Hepatic stellate cell (primary cell): ENCODE measurements around the gene ARHGEF10L.
"Not testable (repeated sequence)": the region's sequence is repeated elsewhere in the genome, so short reads cannot be mapped to it uniquely, and the experiment has no call there.

ENCODE experiments used
- DNase-seq: peaks from one replicate; pipeline ENCODE4 v3.0.0; 2011; ENCODE audit warnings: low spot score

Gene ARHGEF10L

DNA sequence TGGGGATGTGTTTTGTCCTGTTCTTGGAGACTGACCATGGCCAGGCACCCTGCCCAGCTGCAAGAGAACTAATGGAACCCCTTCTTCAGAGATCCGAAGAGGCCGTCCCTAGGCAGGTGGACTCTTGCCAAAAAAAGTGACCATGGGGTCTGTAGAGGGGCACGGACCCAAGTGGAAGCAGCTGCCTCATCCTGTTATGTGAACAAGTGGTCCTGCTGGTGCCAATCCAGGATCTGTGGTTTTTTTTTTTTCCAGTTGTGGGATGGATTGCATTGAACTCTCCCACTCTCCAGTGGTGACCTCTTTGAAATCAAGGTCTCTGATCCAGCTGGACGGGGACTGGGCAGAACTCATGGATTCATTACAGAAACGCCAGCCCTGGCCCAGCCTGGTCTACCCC is 71.2 kb downstream of the ARHGEF10L start:
- DNase-seq: no peak

DNA sequence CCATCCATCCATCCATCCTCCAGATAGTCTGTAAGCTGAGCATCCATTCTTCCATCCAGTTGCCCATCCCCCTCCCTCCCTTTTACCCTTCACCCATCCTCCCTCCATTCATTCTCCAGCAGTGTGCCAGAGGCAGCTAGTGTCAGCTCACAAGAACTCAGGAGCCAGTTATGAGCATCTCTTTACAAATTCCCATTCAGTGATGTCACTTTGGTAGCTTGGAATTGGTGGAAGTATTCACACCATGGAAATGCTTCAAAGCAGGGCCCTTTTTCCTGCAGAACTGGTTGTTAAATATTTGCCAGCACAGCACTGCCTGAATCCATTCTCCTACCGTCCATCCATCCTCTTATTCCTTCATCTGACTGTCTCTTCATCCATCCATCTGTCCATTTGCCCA is 72.5 kb downstream of the ARHGEF10L start:
- DNase-seq: peak; percentile 71

DNA sequence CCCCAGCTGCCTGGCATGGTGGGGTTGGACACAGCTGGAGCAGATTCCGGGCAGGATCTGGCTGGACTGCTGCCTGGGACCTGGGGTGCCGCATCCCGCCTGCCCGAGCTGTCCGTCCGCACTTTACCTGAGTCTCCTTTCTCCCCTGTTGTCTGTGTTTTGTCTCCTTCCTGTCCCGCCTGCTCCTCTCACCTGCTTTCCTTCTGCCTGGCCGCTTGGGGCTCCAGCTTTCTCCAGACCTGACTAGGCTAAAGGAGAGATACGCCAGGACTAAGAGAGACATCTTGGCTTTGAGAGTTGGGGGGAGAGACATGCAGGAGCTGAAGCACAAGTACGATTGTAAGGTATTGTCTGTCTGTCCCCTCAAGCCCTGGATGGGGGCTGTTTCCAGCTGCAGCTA is 73.3 kb downstream of the ARHGEF10L start:
- no peak for DNase-seq

DNA sequence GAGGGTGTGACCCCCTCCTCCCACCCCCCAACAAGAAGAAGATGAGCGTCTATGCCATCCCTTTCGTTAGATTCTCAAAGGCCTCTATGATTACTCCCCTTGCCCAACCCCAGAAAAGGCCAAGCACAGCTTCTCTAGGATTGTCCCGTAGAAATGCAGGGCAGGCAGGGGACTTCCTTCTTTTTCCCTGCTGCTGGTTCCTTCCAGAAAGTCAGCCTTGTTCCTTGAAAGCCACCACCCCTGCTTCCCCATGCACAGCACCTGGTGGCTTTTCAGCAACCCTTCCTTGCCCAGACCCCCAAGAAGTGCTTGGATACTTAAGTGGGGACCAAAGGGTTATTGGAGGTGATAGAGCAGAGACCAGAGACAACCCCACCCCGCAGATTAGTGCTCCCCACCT is 75.1 kb downstream of the ARHGEF10L start:
- DNase-seq: no peak

DNA sequence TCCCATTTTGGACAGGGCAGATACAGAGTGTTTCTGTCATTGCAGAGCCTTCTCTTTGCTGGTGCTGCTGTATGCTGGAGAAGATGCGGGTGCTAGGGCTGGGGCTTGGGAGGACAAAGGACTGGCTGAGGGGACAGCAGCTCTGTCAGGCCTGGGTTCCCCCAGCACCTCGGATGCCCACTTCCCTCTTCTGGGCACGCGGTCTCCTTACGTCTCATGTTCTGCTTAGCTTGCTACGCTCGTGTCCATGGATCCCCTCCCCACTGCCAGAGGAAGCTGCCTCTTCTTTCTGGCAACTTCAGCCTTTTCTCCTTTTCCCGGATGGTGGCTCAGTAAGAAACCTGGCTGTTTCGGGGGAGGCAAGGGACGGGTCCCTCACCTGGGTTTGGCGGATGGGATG is 75.7 kb downstream of the ARHGEF10L start:
- DNase-seq: no peak

DNA sequence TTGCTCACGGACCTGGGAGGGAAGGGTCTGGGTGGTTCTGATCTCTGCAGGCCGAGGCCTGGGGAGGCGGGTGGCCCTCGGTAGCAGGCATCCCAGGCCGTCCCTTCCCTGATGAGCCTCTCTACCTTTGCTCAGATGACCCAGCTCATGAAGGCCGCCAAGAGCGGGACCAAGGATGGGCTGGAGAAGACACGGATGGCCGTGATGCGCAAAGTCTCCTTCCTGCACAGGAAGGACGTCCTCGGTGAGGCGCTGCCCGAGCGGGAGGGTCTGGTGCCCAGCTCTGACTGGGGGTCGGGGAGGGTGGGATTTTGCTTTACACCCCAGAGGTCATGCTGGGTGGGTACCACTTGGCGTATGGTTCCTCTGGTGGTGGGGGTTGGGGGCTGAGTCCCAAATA is 76.5 kb downstream of the ARHGEF10L start:
- DNase-seq: no peak

DNA sequence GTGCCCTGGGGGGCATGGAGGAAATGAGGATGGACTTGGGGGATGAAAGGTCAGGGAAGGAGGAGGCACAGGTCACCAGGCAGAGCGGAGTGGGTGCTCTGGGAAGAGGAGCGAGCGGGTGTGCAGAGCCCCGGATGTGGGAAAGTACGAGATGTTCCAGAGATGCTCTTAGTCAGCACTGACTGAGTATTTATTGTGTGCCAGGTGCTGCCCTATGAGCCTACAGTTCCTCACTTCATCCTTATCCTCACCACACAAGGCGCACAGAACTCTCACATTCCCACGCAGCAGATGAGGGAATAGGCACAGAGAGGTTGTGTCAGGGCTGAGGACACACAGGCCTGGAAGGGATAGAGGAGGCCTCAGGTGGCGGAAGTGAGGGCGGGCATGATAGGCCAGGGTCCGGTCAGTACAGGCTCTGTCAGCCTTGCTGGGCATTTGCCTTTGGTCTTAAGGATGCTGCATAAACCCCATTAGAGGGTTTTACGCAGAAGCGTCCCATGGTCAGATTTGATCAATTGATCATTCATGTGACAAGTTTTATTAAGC is 77.3 kb downstream of the ARHGEF10L start:
- no peak for DNase-seq

DNA sequence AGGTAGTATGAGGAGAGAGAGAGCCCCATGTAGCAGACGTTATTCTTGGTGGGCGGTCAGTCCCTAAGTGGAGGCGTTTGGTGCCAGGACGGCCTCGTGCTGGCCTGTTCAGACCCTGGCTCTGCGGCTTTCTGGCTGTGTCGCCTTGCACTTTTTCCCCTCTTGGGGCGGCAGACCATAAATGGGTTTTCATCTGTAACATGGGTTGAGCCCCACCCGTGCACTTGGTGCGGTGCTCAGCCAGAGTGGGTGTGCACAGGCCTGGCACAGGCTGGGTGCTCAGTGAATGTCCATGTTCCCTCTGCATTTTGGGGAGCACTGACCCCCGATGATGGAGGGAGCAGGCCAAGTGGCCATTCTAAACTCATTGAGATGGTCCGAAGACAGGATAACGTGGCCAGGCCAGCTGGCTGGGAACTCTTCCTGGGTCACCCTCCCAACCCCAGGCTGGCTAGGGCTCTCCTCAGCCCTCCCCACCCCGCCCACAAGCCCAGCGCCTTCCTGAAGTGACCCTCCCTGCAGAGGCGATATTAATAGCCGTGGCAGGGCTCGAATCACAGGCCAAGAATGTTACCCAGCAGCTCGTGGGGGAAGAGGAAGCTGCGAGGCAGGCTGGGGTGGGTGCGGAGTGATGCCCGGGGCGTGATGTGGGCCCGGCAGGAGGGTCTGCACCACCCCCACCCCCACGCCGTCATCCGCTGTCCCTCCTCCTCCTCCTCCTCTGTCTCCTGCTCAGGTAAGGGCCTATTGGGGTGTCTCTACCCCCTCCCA is 78.5 kb downstream of the ARHGEF10L start:
- peak; percentile 97 for DNase-seq

DNA sequence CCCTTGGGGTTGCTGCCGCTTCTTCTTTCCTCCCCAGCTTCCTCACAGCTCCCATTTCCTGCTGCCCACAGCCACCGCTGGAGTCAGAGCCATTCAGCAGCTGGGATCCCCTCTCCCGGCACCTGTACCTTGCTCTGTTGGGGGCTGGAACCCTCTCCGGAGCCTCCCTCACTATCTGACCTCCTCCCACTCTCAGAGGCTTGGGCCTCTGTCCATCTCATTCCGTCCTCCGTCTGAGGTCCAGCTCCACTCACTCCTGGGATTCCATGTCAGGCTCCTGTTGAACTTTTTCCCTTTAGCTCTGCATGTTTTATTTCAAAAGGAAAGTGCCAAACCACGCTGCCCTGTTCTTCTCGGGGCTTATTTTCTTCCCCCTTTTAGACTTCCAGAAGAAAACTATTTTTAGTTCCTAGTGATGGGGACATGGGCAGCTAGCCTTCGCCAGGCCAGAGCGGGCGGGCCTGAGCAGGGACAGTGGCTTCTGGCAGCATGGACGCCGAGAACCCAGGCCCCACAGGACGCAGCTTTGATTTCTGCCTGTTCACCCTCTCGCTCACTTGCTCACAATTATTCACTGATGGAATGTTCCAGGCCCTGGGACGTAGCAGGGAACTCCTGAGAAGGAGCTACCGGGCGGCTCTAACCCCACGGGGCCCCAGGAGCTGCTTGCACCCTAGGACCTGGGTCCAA is 79.2 kb downstream of the ARHGEF10L start:
- peak; percentile 66 for DNase-seq

DNA sequence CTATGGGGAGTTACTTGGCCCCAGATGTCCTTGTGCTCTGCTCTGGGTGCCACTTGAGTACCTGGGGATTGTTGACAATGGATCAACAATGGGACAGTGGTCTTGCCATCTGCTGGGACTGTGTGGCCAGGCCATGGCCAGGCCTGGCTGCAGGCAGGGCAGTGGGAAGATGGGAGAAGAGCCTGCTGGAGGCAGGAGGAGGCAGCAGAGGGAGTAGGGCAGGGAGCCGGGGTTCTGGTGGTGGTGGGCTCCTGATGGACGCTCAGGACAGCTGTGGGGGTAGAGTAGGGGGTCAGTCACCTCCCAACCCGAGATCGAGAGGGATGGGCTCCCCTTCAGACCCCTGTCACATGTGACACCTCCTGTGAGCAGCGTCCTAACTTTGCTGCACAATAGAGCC is 81.0 kb downstream of the ARHGEF10L start:
- no peak for DNase-seq

- no peak for DNase-seq
Measured at GRCh38 chr1:17621691-17622090, 82.2 kb downstream of the ARHGEF10L start.

GRCh38 chr1:17622823-17623222 is 83.3 kb downstream of the ARHGEF10L start:
- no peak for DNase-seq

DNA sequence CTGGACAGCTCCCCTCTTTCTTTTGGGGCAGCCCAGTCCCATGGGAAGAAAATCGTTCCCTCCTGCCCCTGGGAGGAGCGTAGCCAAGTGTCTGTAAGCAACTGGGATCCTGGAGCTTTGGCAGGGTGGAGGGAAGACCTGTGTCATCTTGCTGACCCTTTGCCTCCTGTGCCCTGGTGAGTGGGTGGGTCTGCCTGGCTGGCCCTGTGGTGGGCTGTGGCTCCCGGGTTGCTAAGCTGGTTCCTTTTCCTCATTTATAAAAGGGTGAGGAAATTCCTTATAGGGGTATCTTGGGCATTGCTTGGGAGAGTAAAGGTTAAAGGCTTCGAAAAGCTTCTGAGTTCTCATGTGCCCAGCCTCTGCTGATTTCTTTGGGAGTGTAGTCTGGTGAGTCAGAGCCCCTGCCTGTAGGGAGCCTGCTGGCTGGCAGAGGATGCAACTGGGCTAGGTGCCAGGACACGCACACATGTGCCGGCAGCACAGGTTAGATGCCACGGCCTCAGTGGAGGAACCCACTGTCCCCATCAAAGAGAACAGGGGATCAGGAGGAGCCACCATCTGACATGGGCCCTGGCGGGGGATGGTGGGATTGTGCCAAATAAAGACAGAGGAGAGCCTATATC is 85.2 kb downstream of the ARHGEF10L start:
- DNase-seq: peak; percentile 74

DNA sequence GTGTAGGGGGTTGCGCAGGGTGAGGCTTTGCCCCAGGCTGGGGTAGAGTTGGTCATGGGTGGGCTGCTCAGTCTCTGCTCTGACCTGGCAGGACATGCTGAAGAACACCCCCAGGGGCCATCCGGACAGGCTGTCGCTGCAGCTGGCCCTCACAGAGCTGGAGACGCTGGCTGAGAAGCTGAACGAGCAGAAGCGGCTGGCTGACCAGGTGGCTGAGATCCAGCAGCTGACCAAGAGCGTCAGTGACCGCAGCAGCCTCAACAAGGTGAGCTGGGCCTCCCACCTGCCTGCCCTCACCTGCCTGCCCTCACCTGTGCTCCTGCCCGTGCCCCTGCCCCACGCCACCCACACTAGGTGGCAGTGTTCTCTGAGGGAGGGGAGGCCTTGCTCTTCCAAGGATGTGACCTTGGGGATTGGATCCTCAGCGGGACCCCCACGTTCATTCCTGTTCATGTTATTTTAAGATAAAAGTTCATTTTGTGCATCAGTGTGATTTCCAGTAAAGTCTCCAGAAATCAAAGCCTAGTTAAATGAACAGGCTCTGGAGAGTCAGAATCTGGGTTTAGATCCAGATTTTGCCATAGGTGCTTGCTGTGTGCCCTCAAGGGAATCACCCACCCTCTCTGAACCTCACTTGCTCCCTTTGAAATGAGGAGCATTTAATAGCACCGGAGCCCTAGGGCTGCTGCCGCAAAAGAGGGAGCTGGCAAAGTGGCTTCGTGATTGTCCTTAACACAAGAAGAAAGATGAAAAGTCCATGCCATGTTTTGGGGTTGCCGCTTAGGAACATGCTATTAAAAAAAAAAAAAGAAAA is 87.9 kb downstream of the ARHGEF10L start:
- DNase-seq: no peak

GRCh38 chr1:17629046-17629445 is 89.5 kb downstream of the ARHGEF10L start:
- not testable (repeated sequence) for DNase-seq

DNA sequence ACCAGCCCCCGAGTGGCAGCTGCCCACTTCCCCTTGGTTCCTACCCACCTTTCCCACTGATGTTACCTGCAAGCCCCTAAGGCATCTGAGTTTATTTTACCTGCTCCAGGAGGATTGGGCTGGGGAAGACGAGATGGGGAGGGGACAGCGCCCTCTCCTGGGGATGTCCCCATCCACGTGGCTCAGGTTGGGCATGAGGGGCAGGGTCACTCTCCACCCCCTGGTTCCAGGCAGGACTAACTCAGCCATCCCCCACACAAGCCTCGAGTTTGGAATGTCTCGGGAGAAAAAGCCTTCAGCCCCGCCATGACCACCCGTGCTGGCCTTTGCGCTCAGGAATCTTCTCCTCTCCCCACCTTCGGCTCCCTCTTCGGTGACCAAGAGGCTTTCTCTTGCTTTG is 90.0 kb downstream of the ARHGEF10L start:
- no peak for DNase-seq

DNA sequence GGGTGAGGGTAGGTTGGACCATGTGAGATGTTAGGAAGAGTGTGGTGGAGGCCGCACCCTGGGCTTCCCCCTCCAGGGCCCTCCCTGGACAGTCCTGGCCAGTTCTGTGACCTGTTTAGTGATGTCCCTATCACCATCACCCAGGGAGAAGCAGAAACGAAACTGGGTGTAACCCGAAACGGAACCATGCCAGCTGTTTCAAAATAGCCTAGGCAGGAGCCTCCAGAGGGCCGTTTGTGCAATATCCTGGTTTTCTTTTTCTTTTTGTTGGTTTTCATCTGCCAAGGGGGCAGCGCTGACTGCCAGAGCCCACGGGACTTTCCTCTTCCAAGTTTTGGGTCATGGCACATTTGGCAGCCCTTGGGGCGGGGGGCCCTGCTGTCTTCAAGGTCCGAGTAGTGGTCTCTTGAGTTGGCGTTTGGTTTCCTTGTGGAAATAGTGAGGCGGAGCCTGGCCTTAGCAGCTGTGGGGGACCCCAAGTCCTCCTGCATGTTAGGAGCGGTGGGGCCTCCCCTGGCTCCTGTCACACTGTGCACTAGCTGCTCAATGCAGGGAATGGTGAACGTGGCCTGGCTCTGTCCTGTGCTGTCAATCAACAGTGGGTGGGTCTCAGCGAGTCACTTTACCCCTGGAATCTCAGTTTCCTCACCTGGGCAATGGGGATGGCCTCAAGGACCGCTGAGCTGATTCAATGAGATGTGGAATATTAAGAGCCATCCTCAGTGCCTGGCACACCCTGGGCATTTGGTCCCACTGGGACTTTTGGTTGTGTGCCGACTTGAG is 90.7 kb downstream of the ARHGEF10L start:
- DNase-seq: peak; percentile 47

- no peak for DNase-seq
Measured at GRCh38 chr1:17630986-17631385, 91.5 kb downstream of the ARHGEF10L start.

- no peak for DNase-seq
Measured at GRCh38 chr1:17631410-17631809, 91.9 kb downstream of the ARHGEF10L start.

DNA sequence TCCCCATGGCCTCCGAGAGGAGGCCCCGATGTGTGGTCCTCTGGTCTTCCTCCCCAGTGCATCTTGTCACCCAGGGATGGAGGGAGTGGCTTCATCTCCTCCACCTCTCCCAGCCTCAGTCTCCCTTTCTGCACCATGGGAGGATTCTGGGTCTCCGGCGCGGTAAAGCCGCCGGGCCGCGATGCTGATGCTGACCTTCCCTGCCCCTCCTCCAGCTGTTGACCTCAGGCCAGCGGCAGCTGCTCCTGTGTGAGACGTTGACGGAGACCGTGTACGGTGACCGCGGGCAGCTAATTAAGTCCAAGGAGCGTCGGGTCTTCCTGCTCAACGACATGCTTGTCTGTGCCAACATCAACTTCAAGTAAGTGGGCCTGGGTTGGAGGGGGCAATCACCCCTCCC is 92.6 kb downstream of the ARHGEF10L start:
- no peak for DNase-seq

DNA sequence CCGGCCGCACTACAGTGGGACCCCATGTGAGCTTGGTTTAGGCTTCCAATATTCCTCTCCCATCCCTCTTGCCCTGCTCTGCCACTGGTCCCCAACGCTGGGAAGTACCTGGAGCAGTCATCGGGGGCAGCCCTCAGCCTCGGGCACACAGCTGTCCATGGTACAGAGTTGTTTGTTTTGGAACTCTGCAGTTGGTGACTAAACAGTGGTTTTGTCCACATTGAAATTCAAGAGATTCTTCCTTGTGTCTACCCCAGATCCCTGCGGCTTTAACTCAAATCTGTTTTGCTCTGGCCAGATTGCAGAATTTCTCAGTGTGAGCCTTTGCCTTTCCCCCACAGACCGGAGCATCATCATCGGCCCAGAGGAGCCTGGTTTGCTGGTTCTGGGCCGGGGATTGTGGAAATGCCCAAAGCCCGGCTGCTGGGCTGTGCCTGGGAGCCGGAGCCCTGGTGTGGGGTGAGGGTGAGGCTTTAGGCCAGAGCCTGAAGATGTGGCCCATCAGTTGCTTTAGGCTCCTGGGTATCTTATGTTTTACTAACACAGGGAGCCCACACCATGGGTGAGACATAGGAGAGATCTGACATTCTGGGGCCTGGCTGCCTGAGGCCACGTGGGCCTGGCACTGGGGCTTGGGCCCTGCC is 93.2 kb downstream of the ARHGEF10L start:
- peak; percentile 94 for DNase-seq
